Stomach (tissue), 4 donors: ENCODE results near the gene GJB4.
"Not testable (repeated sequence)": the region's sequence is repeated elsewhere in the genome, so short reads cannot be mapped to it uniquely, and the experiment has no call there.

Source experiments
- CTCF ChIP-seq, 7 experiments: fragments of 450-650 bp in 4 of 7; fragments of 200-600 bp in 3 of 7; sonication (generic) in 3 of 7; IDR thresholded peaks; one replicate each; pipeline ENCODE4 v1.5.1; 2016 to 2019; ENCODE audit warnings: antibody characterized with exemption in 7 of 7, control low read depth in 2 of 7, mild to moderate bottlenecking in 1 of 7
- EP300 ChIP-seq: sonication (generic); formaldehyde crosslinking; IDR thresholded peaks from one replicate; pipeline ENCODE4 v1.6.1; 2017; ENCODE audit warnings: antibody characterized with exemption
- POLR2AphosphoS5 ChIP-seq, 3 donors: sonication (generic); formaldehyde crosslinking; IDR thresholded peaks; one replicate each; pipeline ENCODE4 v1.6.1; 2016; ENCODE audit warnings: antibody characterized with exemption in 3 of 3

- TF ChIP-seq CTCF (IDR thresholded peaks at IDR 0.05); POLR2AphosphoS5 (IDR thresholded peaks at IDR 0.05); EP300: not testable (repeated sequence)
Measured at GRCh38 chr1:34810781-34811180, 51.2 kb downstream of the GJB4 start.
